Caco-2 (cell line): ENCODE measurements around the gene PNMA1. TPM values are rescaled to one million over a fixed set of nuclear protein-coding genes. Genes with fewer than 3 reads are reported as not detected.

Experiments used
- BruUV-seq: library from RNA; stranded (reverse); fragments of 400-500 nt; replicated peaks from 2 replicates; lab custom pipeline; 2021; lab: Mats Ljungman, UMichigan
- CTCF ChIA-PET: fragments of 300-600 bp; sonication (Branson Sonifier 250); formaldehyde crosslinking; loops from one replicate; lab custom pipeline; 2022; ENCODE audit warnings: antibody characterized with exemption; lab: Charles Lee
- POLR2A ChIA-PET: fragments of 300-600 bp; sonication (Branson Sonifier 250); formaldehyde crosslinking; loops from one replicate; lab custom pipeline; 2022; ENCODE audit warnings: antibody characterized with exemption; lab: Charles Lee
- DNase-seq, 2 experiments: peaks; one replicate each; pipeline versions ENCODE4 v3.0.0 to v3.0.0-alpha.2; 2020 to 2022
- H3K27me3 ChIP-seq: replicated peaks from 2 replicates; pipeline ENCODE4 v1.6.0; 2011; ENCODE audit warnings: low read length; ENCODE audit not compliant: control insufficient read depth, insufficient read depth
- H3K36me3 ChIP-seq: 2 replicates; pipeline ENCODE4 v1.5.1; 2011; ENCODE audit warnings: low read length; ENCODE audit not compliant: control insufficient read depth, insufficient read depth
- H3K4me1 ChIP-seq: fragments of 250-450 bp; sonication (Bioruptor Pico); 2 replicates; pipeline ENCODE4 v1.5.1; 2020; ENCODE audit warnings: mild to moderate bottlenecking
- H3K4me3 ChIP-seq: 2 replicates; pipeline ENCODE4 v1.5.1; 2011; ENCODE audit warnings: low read depth, mild to moderate bottlenecking, control low read depth, low read length
- H3K9me3 ChIP-seq: fragments of 250-450 bp; sonication (Bioruptor Pico); 2 replicates; pipeline ENCODE4 v1.5.1; 2020; ENCODE audit warnings: mild to moderate bottlenecking, moderate library complexity
- H3K27ac Mint-ChIP-seq: one replicate; pipeline ENCODE4 v1.8.0; 2022; ENCODE audit warnings: mixed read lengths; ENCODE audit not compliant: unreplicated experiment
- H3K27me3 Mint-ChIP-seq: one replicate; pipeline ENCODE4 v1.8.0; 2022; ENCODE audit warnings: mixed read lengths; ENCODE audit not compliant: insufficient read depth, unreplicated experiment
- H3K36me3 Mint-ChIP-seq: one replicate; pipeline ENCODE4 v1.8.0; 2022; ENCODE audit warnings: mild to moderate bottlenecking, mixed read lengths; ENCODE audit not compliant: insufficient read depth, unreplicated experiment
- H3K4me1 Mint-ChIP-seq: one replicate; pipeline ENCODE4 v1.8.0; 2022; ENCODE audit warnings: low read depth, mixed read lengths; ENCODE audit not compliant: unreplicated experiment
- H3K4me3 Mint-ChIP-seq: one replicate; pipeline ENCODE4 v1.8.0; 2022; ENCODE audit warnings: mild to moderate bottlenecking, moderate library complexity, mixed read lengths; ENCODE audit not compliant: unreplicated experiment
- H3K9me3 Mint-ChIP-seq: one replicate; pipeline ENCODE4 v1.8.0; 2022; ENCODE audit warnings: mixed read lengths; ENCODE audit not compliant: unreplicated experiment
- intact Hi-C: fragments of 100-400 bp; cut with micrococcal nuclease; formaldehyde crosslinking; loops from one replicate; pipeline ENCODE4 v1.10.0; 2022; ENCODE audit not compliant: unreplicated experiment
- total RNA-seq: library from RNA; stranded (reverse); gene quantifications from 2 replicates; pipeline ENCODE4 v1.2.3, GENCODE V29; 2022
- TF ChIP-seq, protein P1 (sequence below), 2 experiments: fragments of 200-600 bp in 1 of 2; IDR thresholded peaks; 1 replicate in 1 of 2; 2 replicates in 1 of 2; pipeline versions ENCODE4 v1.5.1 to v1.8.0; 2011 to 2022; ENCODE audit warnings: antibody characterized with exemption in 1 of 2, control low read depth in 1 of 2, inconsistent platforms in 1 of 2, low read depth in 1 of 2, low read length in 1 of 2, mild to moderate bottlenecking in 1 of 2, moderate library complexity in 1 of 2; ENCODE audit not compliant: insufficient read depth in 1 of 2, severe bottlenecking in 1 of 2, unreplicated experiment in 1 of 2

PNMA1 gene
- total RNA-seq, 1 experiment from 2014 or later = 38.8 TPM

- no peaks in the 10 kb centered on the region for H3K4me1 Mint-ChIP-seq
- no TSS peak for BruUV-seq
- CTCF ChIA-PET = no interaction called here
- H3K27me3 Mint-ChIP-seq = no peaks in the 10 kb centered on the region
- H3K9me3 ChIP-seq = no peaks in the 10 kb centered on the region
- intact Hi-C loops = no loop called here
- no peak overlapping the region for H3K27ac Mint-ChIP-seq
- no peak overlapping the region for H3K4me3 Mint-ChIP-seq
- no peak for DNase-seq
- POLR2A ChIA-PET = no interaction called here
- TF ChIP-seq, protein P1, sequence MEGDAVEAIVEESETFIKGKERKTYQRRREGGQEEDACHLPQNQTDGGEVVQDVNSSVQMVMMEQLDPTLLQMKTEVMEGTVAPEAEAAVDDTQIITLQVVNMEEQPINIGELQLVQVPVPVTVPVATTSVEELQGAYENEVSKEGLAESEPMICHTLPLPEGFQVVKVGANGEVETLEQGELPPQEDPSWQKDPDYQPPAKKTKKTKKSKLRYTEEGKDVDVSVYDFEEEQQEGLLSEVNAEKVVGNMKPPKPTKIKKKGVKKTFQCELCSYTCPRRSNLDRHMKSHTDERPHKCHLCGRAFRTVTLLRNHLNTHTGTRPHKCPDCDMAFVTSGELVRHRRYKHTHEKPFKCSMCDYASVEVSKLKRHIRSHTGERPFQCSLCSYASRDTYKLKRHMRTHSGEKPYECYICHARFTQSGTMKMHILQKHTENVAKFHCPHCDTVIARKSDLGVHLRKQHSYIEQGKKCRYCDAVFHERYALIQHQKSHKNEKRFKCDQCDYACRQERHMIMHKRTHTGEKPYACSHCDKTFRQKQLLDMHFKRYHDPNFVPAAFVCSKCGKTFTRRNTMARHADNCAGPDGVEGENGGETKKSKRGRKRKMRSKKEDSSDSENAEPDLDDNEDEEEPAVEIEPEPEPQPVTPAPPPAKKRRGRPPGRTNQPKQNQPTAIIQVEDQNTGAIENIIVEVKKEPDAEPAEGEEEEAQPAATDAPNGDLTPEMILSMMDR (IDR thresholded peaks at IDR 0.05; ENCODE audit: insufficient read depth in 1 of 2, low read depth in 1 of 2, low read length in 1 of 2, severe bottlenecking in 1 of 2, unreplicated experiment in 1 of 2) = no peak
- no peaks in the 10 kb centered on the region for H3K27me3 ChIP-seq
- H3K36me3 ChIP-seq = peaks cover 11% of the 10 kb centered on the region
- no peak overlapping the region for H3K4me3 ChIP-seq
- H3K9me3 Mint-ChIP-seq = no peaks in the 10 kb centered on the region
- no peaks in the 10 kb centered on the region for H3K4me1 ChIP-seq
- peaks cover 75% of the 10 kb centered on the region for H3K36me3 Mint-ChIP-seq
Measured at GRCh38 chr14:73721101-73721821, 7.1 kb upstream of the PNMA1 start.

- no peaks in the 10 kb centered on the region for H3K4me1 ChIP-seq
- no peak overlapping the region for H3K4me3 ChIP-seq
- H3K4me1 Mint-ChIP-seq = no peaks in the 10 kb centered on the region
- H3K36me3 ChIP-seq = peaks cover 11% of the 10 kb centered on the region
- H3K9me3 Mint-ChIP-seq = no peaks in the 10 kb centered on the region
- no peaks in the 10 kb centered on the region for H3K27me3 ChIP-seq
- TF ChIP-seq, protein P1 (IDR thresholded peaks at IDR 0.05; ENCODE audit: insufficient read depth in 1 of 2, low read depth in 1 of 2, low read length in 1 of 2, severe bottlenecking in 1 of 2, unreplicated experiment in 1 of 2) = no peak
- no peaks in the 10 kb centered on the region for H3K9me3 ChIP-seq
- no peak overlapping the region for H3K4me3 Mint-ChIP-seq
- POLR2A ChIA-PET = no interaction called here
- H3K36me3 Mint-ChIP-seq = peaks cover 75% of the 10 kb centered on the region
- BruUV-seq = no TSS peak
- no peak for DNase-seq
- H3K27me3 Mint-ChIP-seq = no peaks in the 10 kb centered on the region
- H3K27ac Mint-ChIP-seq = no peak overlapping the region
- CTCF ChIA-PET = no interaction called here
- intact Hi-C loops = no loop called here
Measured at GRCh38 chr14:73720636-73721035, 6.5 kb upstream of the PNMA1 start.

- no peak overlapping the region for H3K27ac Mint-ChIP-seq
- ChIA-PET POLR2A (interaction anchor here (0.6 kb wide), 1 partner anchor 170 kb away, joined by 7 read pairs; no protein-coding TSS in a partner anchor), CTCF (interaction anchor here (0.6 to 1.0 kb wide), 3 partner anchors 9 to 209 kb away, joined by 3 to 4 read pairs (median 3); no protein-coding TSS in a partner anchor)
Measured at GRCh38 chr14:73719791-73720190, 5.6 kb upstream of the PNMA1 start.

More at GRCh38 chr14:73719791-73720190, 5.6 kb upstream of the PNMA1 start:
- Histone ChIP-seq H3K36me3 (peaks cover 11% of the 10 kb centered on the region), H3K4me1 (no peaks in the 10 kb centered on the region), H3K27me3 (no peaks in the 10 kb centered on the region), H3K9me3 (no peaks in the 10 kb centered on the region), H3K4me3 (no peak overlapping the region)
- Mint-ChIP-seq H3K4me3 (no peak overlapping the region), H3K36me3 (peaks cover 77% of the 10 kb centered on the region), H3K4me1 (no peaks in the 10 kb centered on the region), H3K27me3 (no peaks in the 10 kb centered on the region), H3K9me3 (no peaks in the 10 kb centered on the region)
- BruUV-seq = no TSS peak
- no peak for DNase-seq
- TF ChIP-seq, protein P1 (IDR thresholded peaks at IDR 0.05; ENCODE audit: insufficient read depth in 1 of 2, low read depth in 1 of 2, low read length in 1 of 2, severe bottlenecking in 1 of 2, unreplicated experiment in 1 of 2) = no peak
- intact Hi-C loops = no loop called here
